C4-2B (cell line): ENCODE measurements around the gene SLC5A2.

ENCODE experiments used
- CTCF ChIP-seq: fragments of 450-650 bp; conservative IDR thresholded peaks from 2 replicates; pipeline ENCODE4 v1.5.1; 2017; ENCODE audit warnings: mild to moderate bottlenecking
- ZFX ChIP-seq: fragments of 450-650 bp; IDR thresholded peaks from 2 replicates; pipeline ENCODE4 v1.6.1; 2017

GRCh38 chr16:31451201-31451600 is 31.7 kb upstream of the SLC5A2 start:
- TF ChIP-seq CTCF (no peak), ZFX (no peak)
